Measurements from ENCODE around the gene SFSWAP.

SFSWAP gene

DNA sequence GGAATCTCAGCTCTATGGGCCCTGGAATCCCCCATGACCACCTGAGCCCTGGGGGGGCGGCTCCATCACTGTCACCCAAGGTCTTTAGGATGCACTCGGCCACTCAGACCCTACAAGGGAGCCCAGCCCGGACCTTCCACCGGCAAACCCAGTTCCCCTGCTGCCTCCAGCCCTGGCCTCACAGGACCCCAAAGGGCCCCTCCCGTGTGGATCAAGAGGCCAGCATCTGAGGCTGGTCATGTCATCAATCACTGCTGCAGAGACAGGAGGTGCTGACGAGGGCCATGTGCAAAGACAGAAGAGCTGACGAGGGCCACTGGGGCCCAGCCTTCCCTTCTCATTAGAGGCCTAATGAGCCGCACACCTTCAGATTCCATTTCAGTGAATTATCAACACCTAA lies 39.0 kb upstream of the SFSWAP start:
- H3K27me3 Mint-ChIP-seq (ENCODE audit: low read depth): peaks cover 57% of the 10 kb centered on the region
- no peak overlapping the region for H3K4me3 Mint-ChIP-seq
- peaks cover 8% of the 10 kb centered on the region for H3K9me3 Mint-ChIP-seq
- no peaks in the 10 kb centered on the region for H3K36me3 Mint-ChIP-seq (ENCODE audit: low read depth)
- H3K27ac Mint-ChIP-seq: no peak overlapping the region
- H3K4me1 Mint-ChIP-seq: peaks cover 4% of the 10 kb centered on the region
- TF ChIP-seq, protein P1, sequence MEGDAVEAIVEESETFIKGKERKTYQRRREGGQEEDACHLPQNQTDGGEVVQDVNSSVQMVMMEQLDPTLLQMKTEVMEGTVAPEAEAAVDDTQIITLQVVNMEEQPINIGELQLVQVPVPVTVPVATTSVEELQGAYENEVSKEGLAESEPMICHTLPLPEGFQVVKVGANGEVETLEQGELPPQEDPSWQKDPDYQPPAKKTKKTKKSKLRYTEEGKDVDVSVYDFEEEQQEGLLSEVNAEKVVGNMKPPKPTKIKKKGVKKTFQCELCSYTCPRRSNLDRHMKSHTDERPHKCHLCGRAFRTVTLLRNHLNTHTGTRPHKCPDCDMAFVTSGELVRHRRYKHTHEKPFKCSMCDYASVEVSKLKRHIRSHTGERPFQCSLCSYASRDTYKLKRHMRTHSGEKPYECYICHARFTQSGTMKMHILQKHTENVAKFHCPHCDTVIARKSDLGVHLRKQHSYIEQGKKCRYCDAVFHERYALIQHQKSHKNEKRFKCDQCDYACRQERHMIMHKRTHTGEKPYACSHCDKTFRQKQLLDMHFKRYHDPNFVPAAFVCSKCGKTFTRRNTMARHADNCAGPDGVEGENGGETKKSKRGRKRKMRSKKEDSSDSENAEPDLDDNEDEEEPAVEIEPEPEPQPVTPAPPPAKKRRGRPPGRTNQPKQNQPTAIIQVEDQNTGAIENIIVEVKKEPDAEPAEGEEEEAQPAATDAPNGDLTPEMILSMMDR (IDR thresholded peaks at IDR 0.05; ENCODE audit: unreplicated experiment in 3 of 3): no peak

DNA sequence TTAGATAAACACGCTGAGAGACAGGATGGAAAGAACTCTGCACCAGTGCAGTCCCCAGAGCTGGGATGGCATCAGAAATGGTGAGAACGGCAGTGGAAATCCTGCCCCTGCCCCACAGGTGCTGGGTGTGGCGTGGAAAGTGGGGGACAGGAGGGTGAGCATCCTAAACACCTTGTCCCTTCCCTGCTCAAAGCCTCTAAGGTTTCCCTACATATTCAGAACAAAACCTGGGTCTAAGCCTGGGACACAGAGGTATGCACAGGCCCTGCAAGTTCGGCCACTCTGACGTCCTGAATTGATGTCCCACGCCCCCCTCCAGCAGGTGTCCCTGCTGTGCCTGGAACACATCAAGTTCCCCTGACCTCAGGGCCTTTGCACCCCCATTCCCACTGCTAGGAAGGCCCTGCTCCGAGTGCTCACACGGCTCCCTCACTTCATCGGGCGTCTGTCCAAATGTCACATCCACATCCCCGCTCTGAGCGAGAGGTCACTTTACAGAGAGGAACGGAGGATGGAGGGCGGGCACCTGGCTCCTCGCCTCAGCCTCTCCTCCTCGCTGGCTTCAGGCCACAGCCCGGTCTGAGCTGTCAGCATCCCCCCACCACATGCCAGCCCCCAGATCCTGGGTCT lies 38.5 kb upstream of the SFSWAP start:
- Mint-ChIP-seq H3K27me3 (ENCODE audit: low read depth) (peaks cover 53% of the 10 kb centered on the region), H3K27ac (no peak overlapping the region), H3K36me3 (ENCODE audit: low read depth) (no peaks in the 10 kb centered on the region), H3K4me3 (no peak overlapping the region), H3K9me3 (peaks cover 8% of the 10 kb centered on the region), H3K4me1 (peaks cover 4% of the 10 kb centered on the region)
- TF ChIP-seq, protein P1 (IDR thresholded peaks at IDR 0.05; ENCODE audit: unreplicated experiment in 3 of 3): no peak

DNA sequence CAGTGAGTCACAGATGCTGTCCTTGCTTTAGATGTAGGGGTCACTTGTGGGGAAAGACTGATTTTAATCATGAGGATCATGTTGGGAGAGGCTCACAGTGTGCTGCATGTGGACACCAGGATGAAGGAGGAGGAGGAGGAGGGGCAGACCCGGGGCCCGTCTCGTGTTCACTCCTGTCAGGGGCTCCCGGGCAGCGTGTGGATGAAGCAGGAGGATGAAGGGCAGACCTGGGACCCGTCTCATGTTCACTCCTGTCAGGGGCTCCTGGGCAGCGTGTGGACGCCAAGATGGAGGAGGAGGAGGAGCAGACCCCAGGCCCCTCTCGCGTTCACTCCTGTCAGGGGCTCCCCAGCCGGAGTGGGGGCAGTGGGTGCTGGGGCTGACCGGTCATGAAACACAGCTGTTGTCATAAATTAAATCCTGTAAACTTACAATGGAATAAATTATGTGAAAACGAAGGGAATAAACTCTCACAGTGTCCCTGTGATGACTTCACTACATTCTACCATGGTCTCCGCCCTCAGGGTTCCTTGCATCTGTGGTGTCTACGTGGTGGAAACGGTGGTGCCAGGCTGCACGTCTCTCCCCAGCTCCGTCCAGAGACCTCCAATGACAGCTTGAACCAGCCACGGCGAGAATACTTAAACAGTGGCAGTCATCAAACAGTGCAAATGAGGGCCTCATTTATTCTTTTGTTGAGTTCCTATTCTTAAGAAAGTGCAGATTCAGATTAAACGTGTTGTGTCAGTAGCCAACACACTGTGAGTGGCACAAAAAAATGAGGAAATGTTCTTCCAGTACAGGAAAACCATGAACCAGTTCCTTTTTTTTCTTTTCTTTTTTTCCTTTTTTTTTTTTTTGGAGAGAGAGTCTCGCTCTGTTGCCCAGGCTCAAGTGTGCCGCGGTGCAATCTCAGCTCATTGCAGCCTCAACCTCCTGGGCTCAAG lies 37.7 kb upstream of the SFSWAP start:
- peaks cover 8% of the 10 kb centered on the region for H3K9me3 Mint-ChIP-seq
- H3K27ac Mint-ChIP-seq: no peak overlapping the region
- H3K4me3 Mint-ChIP-seq: no peak overlapping the region
- no peaks in the 10 kb centered on the region for H3K36me3 Mint-ChIP-seq (ENCODE audit: low read depth)
- peaks cover 49% of the 10 kb centered on the region for H3K27me3 Mint-ChIP-seq (ENCODE audit: low read depth)
- peaks cover 4% of the 10 kb centered on the region for H3K4me1 Mint-ChIP-seq
- TF ChIP-seq, protein P1 (IDR thresholded peaks at IDR 0.05; ENCODE audit: unreplicated experiment in 3 of 3): no peak

DNA sequence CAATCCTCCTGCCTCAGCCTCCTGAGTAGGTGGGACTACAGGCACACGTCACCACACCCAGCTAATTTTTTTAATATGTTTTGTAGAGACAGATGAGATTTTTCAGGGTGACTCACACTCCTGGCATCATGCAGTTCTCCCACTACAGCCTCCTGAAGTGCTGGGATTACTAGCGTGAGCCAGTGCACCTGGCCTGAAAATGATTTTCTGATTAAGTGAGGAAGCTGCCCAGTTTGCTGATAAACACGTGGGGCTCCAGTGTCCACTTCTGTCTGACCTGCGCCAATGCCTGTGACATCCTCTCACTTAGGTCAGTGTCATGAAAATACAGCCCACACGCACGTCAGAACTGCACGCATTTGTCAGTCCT lies 37.0 kb upstream of the SFSWAP start:
- peaks cover 50% of the 10 kb centered on the region for H3K27me3 Mint-ChIP-seq (ENCODE audit: low read depth)

DNA sequence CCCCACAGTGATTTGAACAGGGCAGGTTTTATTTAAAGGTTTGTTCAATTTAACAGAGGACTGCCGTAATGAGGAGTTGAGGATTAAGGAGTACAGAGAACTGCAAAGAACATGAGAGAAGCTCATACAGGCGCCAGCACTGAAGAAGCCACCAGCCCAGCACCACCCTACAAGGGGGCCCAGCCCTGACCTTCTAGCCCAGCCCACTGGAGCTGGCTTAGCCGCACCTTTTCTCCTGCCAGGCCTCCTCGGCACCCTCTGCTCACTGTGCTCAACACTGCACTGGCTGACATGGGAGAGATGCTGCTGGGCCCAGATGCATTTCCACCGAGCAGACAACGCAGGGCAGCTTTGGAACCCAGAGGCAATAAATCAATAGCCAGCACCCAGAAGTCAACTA lies 36.5 kb upstream of the SFSWAP start:
- Mint-ChIP-seq H3K9me3 (peaks cover 8% of the 10 kb centered on the region), H3K27me3 (ENCODE audit: low read depth) (peaks cover 50% of the 10 kb centered on the region), H3K4me3 (no peak overlapping the region), H3K27ac (no peak overlapping the region), H3K36me3 (ENCODE audit: low read depth) (no peaks in the 10 kb centered on the region), H3K4me1 (peaks cover 4% of the 10 kb centered on the region)
- TF ChIP-seq, protein P1 (IDR thresholded peaks at IDR 0.05; ENCODE audit: unreplicated experiment in 3 of 3): no peak

More for the DNA sequence above, 37.0 kb upstream of the SFSWAP start:
- H3K4me1 Mint-ChIP-seq: peaks cover 4% of the 10 kb centered on the region
- TF ChIP-seq, protein P1 (IDR thresholded peaks at IDR 0.05; ENCODE audit: unreplicated experiment in 3 of 3): no peak
- peaks cover 8% of the 10 kb centered on the region for H3K9me3 Mint-ChIP-seq
- no peaks in the 10 kb centered on the region for H3K36me3 Mint-ChIP-seq (ENCODE audit: low read depth)
- no peak overlapping the region for H3K27ac Mint-ChIP-seq
- no peak overlapping the region for H3K4me3 Mint-ChIP-seq
